Neural cell (in vitro differentiated cells): ENCODE results near the gene PEX11A. TPM values are rescaled to one million over a fixed set of nuclear protein-coding genes. Genes with fewer than 3 reads are reported as not detected.

Source experiments
- H2AFZ ChIP-seq: fragments of 200-600, 300-800 bp; sonication (generic), shearing (Covaris generic); 2 replicates; pipeline ENCODE4 v1.6.0; 2014; ENCODE audit warnings: low read depth, mild to moderate bottlenecking, antibody characterized with exemption, low read length, moderate library complexity
- H3F3A ChIP-seq: fragments of 200-600 bp; shearing (Covaris generic); 2 replicates; pipeline ENCODE4 v1.6.1; 2016; ENCODE audit warnings: mild to moderate bottlenecking, moderate library complexity, mixed read lengths, antibody characterized with exemption, low read length; ENCODE audit not compliant: insufficient read depth, poor library complexity, severe bottlenecking
- H3K27ac ChIP-seq: fragments of 200-600, 300-800 bp; sonication (generic), shearing (Covaris generic); 2 replicates; pipeline ENCODE4 v1.5.1; 2014; ENCODE audit warnings: mild to moderate bottlenecking, low read length, moderate library complexity
- H3K27me3 ChIP-seq: fragments of 300-800, 200-600 bp; sonication (generic), shearing (Covaris generic); 2 replicates; pipeline ENCODE4 v1.6.0; 2014; ENCODE audit warnings: mild to moderate bottlenecking, low read depth, low read length, moderate library complexity; ENCODE audit not compliant: insufficient read depth
- H3K36me3 ChIP-seq: fragments of 300-800, 200-600 bp; sonication (generic), shearing (Covaris generic); 2 replicates; pipeline ENCODE4 v1.5.1; 2014; ENCODE audit warnings: mild to moderate bottlenecking, antibody characterized with exemption, low read length, moderate library complexity; ENCODE audit not compliant: insufficient read depth
- H3K4me2 ChIP-seq: fragments of 300-800, 200-600 bp; sonication (generic), shearing (Covaris generic); 2 replicates; pipeline ENCODE4 v1.6.0; 2014; ENCODE audit warnings: mild to moderate bottlenecking, low read length
- H3K4me3 ChIP-seq: fragments of 300-800, 200-600 bp; sonication (generic), shearing (Covaris generic); 2 replicates; pipeline ENCODE4 v1.5.1; 2014; ENCODE audit warnings: mild to moderate bottlenecking, low read length, moderate library complexity
- H3K79me2 ChIP-seq: fragments of 200-600 bp; shearing (Covaris generic); replicated peaks from 2 replicates; pipeline ENCODE4 v1.6.0; 2014; ENCODE audit warnings: mild to moderate bottlenecking, low read length, moderate library complexity; ENCODE audit not compliant: insufficient read depth
- H3K9ac ChIP-seq: fragments of 300-800, 200-600 bp; sonication (generic), shearing (Covaris generic); 2 replicates; pipeline ENCODE4 v1.6.1; 2016; ENCODE audit warnings: mild to moderate bottlenecking, low read length, mixed read lengths
- H3K9me2 ChIP-seq: fragments of 200-600 bp; shearing (Covaris generic); 2 replicates; pipeline ENCODE4 v1.6.1; 2016; ENCODE audit warnings: mild to moderate bottlenecking, low read length, mixed read lengths; ENCODE audit not compliant: insufficient read depth
- H3K9me3 ChIP-seq: fragments of 200-600, 300-800 bp; sonication (generic), shearing (Covaris generic); 2 replicates; pipeline ENCODE4 v1.6.1; 2016; ENCODE audit warnings: mild to moderate bottlenecking, mixed run types, low read length, moderate library complexity, mixed read lengths
- H4K20me1 ChIP-seq: fragments of 200-600 bp; shearing (Covaris generic); 2 replicates; pipeline ENCODE4 v1.6.1; 2016; ENCODE audit warnings: mild to moderate bottlenecking, mixed run types; ENCODE audit not compliant: insufficient read depth
- CTCF ChIP-seq: fragments of 450-650 bp; IDR thresholded peaks from 2 replicates; pipeline ENCODE4 v1.5.1; 2014; ENCODE audit warnings: antibody characterized with exemption, mild to moderate bottlenecking, moderate library complexity; ENCODE audit not compliant: poor library complexity, severe bottlenecking
- EP300 ChIP-seq: fragments of 450-650 bp; conservative IDR thresholded peaks from 2 replicates; pipeline ENCODE4 v1.6.1; 2014; ENCODE audit warnings: antibody characterized with exemption, mild to moderate bottlenecking, moderate library complexity; ENCODE audit not compliant: poor library complexity, severe bottlenecking
- EZH2 ChIP-seq: fragments of 200-600, 300-800 bp; shearing (Covaris generic), sonication (generic); IDR thresholded peaks from 2 replicates; pipeline ENCODE4 v1.6.1; 2014; ENCODE audit warnings: antibody characterized with exemption, low read length, borderline replicate concordance, mild to moderate bottlenecking; ENCODE audit not compliant: insufficient read depth, poor library complexity, severe bottlenecking
- MXI1 ChIP-seq: fragments of 450-650 bp; conservative IDR thresholded peaks from 2 replicates; pipeline ENCODE4 v1.6.1; 2014; ENCODE audit warnings: antibody characterized with exemption, mild to moderate bottlenecking; ENCODE audit not compliant: poor library complexity, severe bottlenecking
- POLR2AphosphoS5 ChIP-seq: IDR thresholded peaks from 2 replicates; pipeline ENCODE4 v1.6.1; 2012
- RAD21 ChIP-seq: fragments of 450-650 bp; conservative IDR thresholded peaks from 2 replicates; pipeline ENCODE4 v1.6.1; 2014; ENCODE audit warnings: antibody characterized with exemption, mild to moderate bottlenecking, moderate library complexity
- SMC3 ChIP-seq: fragments of 450-650 bp; conservative IDR thresholded peaks from 2 replicates; pipeline ENCODE4 v1.6.1; 2014; ENCODE audit warnings: antibody characterized with exemption, mild to moderate bottlenecking, moderate library complexity; ENCODE audit not compliant: poor library complexity
- TAF1 ChIP-seq: IDR thresholded peaks from 2 replicates; pipeline ENCODE4 v1.6.1; 2012; ENCODE audit warnings: low read depth
- polyA plus RNA-seq: library from polyadenylated mRNA; depleted of rRNA; stranded (reverse); fragments of >200 nt; gene quantifications from 2 replicates; pipeline ENCODE4 v1.2.3, GENCODE V29; 2014
- TF ChIP-seq, protein P1 (sequence below): IDR thresholded peaks from 2 replicates; pipeline ENCODE4 v1.6.1; 2012; ENCODE audit warnings: borderline replicate concordance

PEX11A gene
- polyA plus RNA-seq, 1 donor from 2014 or later, result 13.6 TPM

GRCh38 chr15:89695198-89695597 lies 4.6 kb upstream of the PEX11A start:
- H3F3A ChIP-seq, result no peaks in the 10 kb centered on the region
- H4K20me1 ChIP-seq, result no peaks in the 10 kb centered on the region
- no peak overlapping the region for H3K4me2 ChIP-seq
- TF ChIP-seq POLR2AphosphoS5 (no peak), RAD21 (no peak), MXI1 (no peak), EP300 (no peak), SMC3 (no peak), CTCF (no peak), EZH2 (no peak), TAF1 (no peak)
- TF ChIP-seq, protein P1, sequence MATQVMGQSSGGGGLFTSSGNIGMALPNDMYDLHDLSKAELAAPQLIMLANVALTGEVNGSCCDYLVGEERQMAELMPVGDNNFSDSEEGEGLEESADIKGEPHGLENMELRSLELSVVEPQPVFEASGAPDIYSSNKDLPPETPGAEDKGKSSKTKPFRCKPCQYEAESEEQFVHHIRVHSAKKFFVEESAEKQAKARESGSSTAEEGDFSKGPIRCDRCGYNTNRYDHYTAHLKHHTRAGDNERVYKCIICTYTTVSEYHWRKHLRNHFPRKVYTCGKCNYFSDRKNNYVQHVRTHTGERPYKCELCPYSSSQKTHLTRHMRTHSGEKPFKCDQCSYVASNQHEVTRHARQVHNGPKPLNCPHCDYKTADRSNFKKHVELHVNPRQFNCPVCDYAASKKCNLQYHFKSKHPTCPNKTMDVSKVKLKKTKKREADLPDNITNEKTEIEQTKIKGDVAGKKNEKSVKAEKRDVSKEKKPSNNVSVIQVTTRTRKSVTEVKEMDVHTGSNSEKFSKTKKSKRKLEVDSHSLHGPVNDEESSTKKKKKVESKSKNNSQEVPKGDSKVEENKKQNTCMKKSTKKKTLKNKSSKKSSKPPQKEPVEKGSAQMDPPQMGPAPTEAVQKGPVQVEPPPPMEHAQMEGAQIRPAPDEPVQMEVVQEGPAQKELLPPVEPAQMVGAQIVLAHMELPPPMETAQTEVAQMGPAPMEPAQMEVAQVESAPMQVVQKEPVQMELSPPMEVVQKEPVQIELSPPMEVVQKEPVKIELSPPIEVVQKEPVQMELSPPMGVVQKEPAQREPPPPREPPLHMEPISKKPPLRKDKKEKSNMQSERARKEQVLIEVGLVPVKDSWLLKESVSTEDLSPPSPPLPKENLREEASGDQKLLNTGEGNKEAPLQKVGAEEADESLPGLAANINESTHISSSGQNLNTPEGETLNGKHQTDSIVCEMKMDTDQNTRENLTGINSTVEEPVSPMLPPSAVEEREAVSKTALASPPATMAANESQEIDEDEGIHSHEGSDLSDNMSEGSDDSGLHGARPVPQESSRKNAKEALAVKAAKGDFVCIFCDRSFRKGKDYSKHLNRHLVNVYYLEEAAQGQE, result no peak
- H3K9me2 ChIP-seq, result no peaks in the 10 kb centered on the region
- no peaks in the 10 kb centered on the region for H3K9me3 ChIP-seq
- no peak overlapping the region for H3K4me3 ChIP-seq
- H3K27me3 ChIP-seq, result no peaks in the 10 kb centered on the region
- H3K9ac ChIP-seq, result no peak overlapping the region
- H3K27ac ChIP-seq, result no peak overlapping the region
- no peak overlapping the region for H2AFZ ChIP-seq
- H3K36me3 ChIP-seq, result no peaks in the 10 kb centered on the region
- H3K79me2 ChIP-seq, result no peaks in the 10 kb centered on the region

GRCh38 chr15:89693696-89694095 lies 3.1 kb upstream of the PEX11A start:
- Histone ChIP-seq H3K27ac (no peak overlapping the region), H3K4me2 (no peak overlapping the region), H3K9me3 (no peaks in the 10 kb centered on the region), H2AFZ (no peak overlapping the region), H3K9me2 (no peaks in the 10 kb centered on the region), H3K27me3 (no peaks in the 10 kb centered on the region), H3F3A (no peaks in the 10 kb centered on the region), H3K9ac (no peak overlapping the region), H3K36me3 (no peaks in the 10 kb centered on the region), H4K20me1 (no peaks in the 10 kb centered on the region), H3K79me2 (no peaks in the 10 kb centered on the region), H3K4me3 (no peak overlapping the region)
- TF ChIP-seq RAD21 (no peak), MXI1 (no peak), EP300 (no peak), POLR2AphosphoS5 (no peak), EZH2 (no peak), TAF1 (no peak), CTCF (no peak), SMC3 (no peak)
- TF ChIP-seq, protein P1, result no peak
